IMR-90 (cell line): ENCODE measurements around the gene CEP83.
A peak's percentile ranks its signal among the peaks of the same experiment; 100 is the strongest.
"Not testable (repeated sequence)": the region's sequence is repeated elsewhere in the genome, so short reads cannot be mapped to it uniquely, and the experiment has no call there.

Source experiments
- CEBPB ChIP-seq: IDR thresholded peaks from 2 replicates; pipeline ENCODE4 v1.6.1; 2012; ENCODE audit warnings: low read depth, low read length, improper control_type of control experiment
- FOS ChIP-seq: fragments of 150-350 bp; IDR thresholded peaks from 2 replicates; pipeline ENCODE4 v1.6.1; 2016; ENCODE audit warnings: low read depth, low read length
- MAFK ChIP-seq: IDR thresholded peaks from 2 replicates; pipeline ENCODE4 v1.6.1; 2012; ENCODE audit warnings: low read depth, low read length, improper control_type of control experiment
- MAZ ChIP-seq: IDR thresholded peaks from 2 replicates; pipeline ENCODE4 v1.6.1; 2012; ENCODE audit warnings: low read depth, mild to moderate bottlenecking, low read length, improper control_type of control experiment, moderate library complexity, borderline replicate concordance
- MXI1 ChIP-seq: IDR thresholded peaks from 2 replicates; pipeline ENCODE4 v1.6.1; 2012; ENCODE audit warnings: low read depth, mild to moderate bottlenecking, low read length, moderate library complexity, borderline replicate concordance
- POLR2A ChIP-seq: IDR thresholded peaks from 2 replicates; pipeline ENCODE4 v1.6.1; 2012; ENCODE audit warnings: mild to moderate bottlenecking, low read depth, low read length
- RAD21 ChIP-seq: IDR thresholded peaks from 2 replicates; pipeline ENCODE4 v1.6.1; 2012; ENCODE audit warnings: low read length, improper control_type of control experiment
- RCOR1 ChIP-seq: IDR thresholded peaks from 2 replicates; pipeline ENCODE4 v1.6.1; 2012; ENCODE audit warnings: mild to moderate bottlenecking, low read length, improper control_type of control experiment; ENCODE audit not compliant: insufficient replicate concordance
- SMC3 ChIP-seq: fragments of 150-350 bp; IDR thresholded peaks from 2 replicates; pipeline ENCODE4 v1.6.1; 2016; ENCODE audit warnings: low read depth, mild to moderate bottlenecking, antibody characterized with exemption, low read length, moderate library complexity
- USF2 ChIP-seq: fragments of 150-350 bp; IDR thresholded peaks from 2 replicates; pipeline ENCODE4 v1.6.1; 2017; ENCODE audit warnings: mild to moderate bottlenecking, antibody characterized with exemption, low read length, low read depth
- TF ChIP-seq, protein P1 (sequence below): conservative IDR thresholded peaks from 2 replicates; pipeline ENCODE4 v1.5.1; 2012; ENCODE audit warnings: mild to moderate bottlenecking, low read depth, low read length, improper control_type of control experiment
- TF ChIP-seq, protein P2 (sequence below): fragments of 150-350 bp; IDR thresholded peaks from 2 replicates; pipeline ENCODE4 v1.6.1; 2016; ENCODE audit warnings: low read depth, mild to moderate bottlenecking, low read length, moderate library complexity, borderline replicate concordance

DNA sequence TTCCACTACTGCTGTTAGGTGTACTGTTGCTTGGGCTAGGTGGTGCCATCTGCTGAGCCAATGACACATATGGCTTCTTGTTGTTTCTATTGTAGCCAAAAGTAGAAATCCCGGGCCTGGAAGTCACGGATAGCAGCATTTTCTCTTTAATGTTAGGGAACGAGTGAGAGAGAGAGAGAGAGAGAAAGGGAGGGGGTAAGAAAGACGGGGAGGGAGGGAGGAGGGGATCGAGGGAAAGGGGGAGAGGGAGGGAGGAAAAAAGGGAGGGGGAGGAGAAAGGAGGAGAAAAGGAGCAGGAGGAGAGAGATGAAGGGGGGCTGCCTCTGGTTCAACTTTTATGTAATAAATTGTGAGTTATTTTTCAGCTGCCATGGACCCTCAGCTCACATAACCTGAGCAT, 34.8 kb downstream of the CEP83 start:
- TF ChIP-seq POLR2A, RAD21, FOS, RCOR1, MAFK, SMC3, USF2, MXI1, CEBPB: not testable (repeated sequence)
- TF ChIP-seq, protein P1, sequence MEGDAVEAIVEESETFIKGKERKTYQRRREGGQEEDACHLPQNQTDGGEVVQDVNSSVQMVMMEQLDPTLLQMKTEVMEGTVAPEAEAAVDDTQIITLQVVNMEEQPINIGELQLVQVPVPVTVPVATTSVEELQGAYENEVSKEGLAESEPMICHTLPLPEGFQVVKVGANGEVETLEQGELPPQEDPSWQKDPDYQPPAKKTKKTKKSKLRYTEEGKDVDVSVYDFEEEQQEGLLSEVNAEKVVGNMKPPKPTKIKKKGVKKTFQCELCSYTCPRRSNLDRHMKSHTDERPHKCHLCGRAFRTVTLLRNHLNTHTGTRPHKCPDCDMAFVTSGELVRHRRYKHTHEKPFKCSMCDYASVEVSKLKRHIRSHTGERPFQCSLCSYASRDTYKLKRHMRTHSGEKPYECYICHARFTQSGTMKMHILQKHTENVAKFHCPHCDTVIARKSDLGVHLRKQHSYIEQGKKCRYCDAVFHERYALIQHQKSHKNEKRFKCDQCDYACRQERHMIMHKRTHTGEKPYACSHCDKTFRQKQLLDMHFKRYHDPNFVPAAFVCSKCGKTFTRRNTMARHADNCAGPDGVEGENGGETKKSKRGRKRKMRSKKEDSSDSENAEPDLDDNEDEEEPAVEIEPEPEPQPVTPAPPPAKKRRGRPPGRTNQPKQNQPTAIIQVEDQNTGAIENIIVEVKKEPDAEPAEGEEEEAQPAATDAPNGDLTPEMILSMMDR = not testable (repeated sequence)
- peak; percentile 28; the same call in 1 of the 2 replicates for TF ChIP-seq MAZ
- TF ChIP-seq, protein P2, sequence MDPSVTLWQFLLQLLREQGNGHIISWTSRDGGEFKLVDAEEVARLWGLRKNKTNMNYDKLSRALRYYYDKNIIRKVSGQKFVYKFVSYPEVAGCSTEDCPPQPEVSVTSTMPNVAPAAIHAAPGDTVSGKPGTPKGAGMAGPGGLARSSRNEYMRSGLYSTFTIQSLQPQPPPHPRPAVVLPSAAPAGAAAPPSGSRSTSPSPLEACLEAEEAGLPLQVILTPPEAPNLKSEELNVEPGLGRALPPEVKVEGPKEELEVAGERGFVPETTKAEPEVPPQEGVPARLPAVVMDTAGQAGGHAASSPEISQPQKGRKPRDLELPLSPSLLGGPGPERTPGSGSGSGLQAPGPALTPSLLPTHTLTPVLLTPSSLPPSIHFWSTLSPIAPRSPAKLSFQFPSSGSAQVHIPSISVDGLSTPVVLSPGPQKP = not testable (repeated sequence)
